Retinal pigment epithelial cell (primary cell): ENCODE data around the gene PDCL3.

ENCODE experiments used
- DNase-seq: peaks from one replicate; pipeline ENCODE4 v3.0.0-alpha.2; 2010; ENCODE audit warnings: low read depth
- H3K4me3 ChIP-seq: 2 replicates; pipeline ENCODE4 v1.5.1; 2011; ENCODE audit warnings: mild to moderate bottlenecking, low read length, control low read depth, moderate library complexity
- CTCF ChIP-seq: conservative IDR thresholded peaks from 2 replicates; pipeline ENCODE4 v1.5.1; 2011; ENCODE audit warnings: low read depth, low read length, control low read depth, inconsistent platforms

The PDCL3 gene

GRCh38 chr2:100596465-100596864 lies 33.7 kb downstream of the PDCL3 start:
- DNase-seq: no peak
- no peak overlapping the region for H3K4me3 ChIP-seq
- no peak for TF ChIP-seq CTCF

- no peak for DNase-seq
- no peak overlapping the region for H3K4me3 ChIP-seq
Measured at GRCh38 chr2:100599566-100599965, 36.8 kb downstream of the PDCL3 start.

GRCh38 chr2:100601661-100602060 lies 38.9 kb downstream of the PDCL3 start:
- no peak for TF ChIP-seq CTCF
- H3K4me3 ChIP-seq: no peak overlapping the region
- no peak for DNase-seq

More at GRCh38 chr2:100599566-100599965, 36.8 kb downstream of the PDCL3 start:
- TF ChIP-seq CTCF: no peak

- H3K4me3 ChIP-seq: no peak overlapping the region
- TF ChIP-seq CTCF: no peak
- no peak for DNase-seq
Measured at GRCh38 chr2:100603414-100603813, 40.6 kb downstream of the PDCL3 start.

- DNase-seq: no peak
- H3K4me3 ChIP-seq: no peak overlapping the region
- no peak for TF ChIP-seq CTCF
Measured at GRCh38 chr2:100603948-100604633, 41.3 kb downstream of the PDCL3 start.

GRCh38 chr2:100606332-100606725 lies 43.5 kb downstream of the PDCL3 start:
- TF ChIP-seq CTCF: no peak
- no peak overlapping the region for H3K4me3 ChIP-seq
- no peak for DNase-seq

- no peak for DNase-seq
Measured at GRCh38 chr2:100606726-100607343, 44.0 kb downstream of the PDCL3 start.

More at GRCh38 chr2:100606726-100607343, 44.0 kb downstream of the PDCL3 start:
- TF ChIP-seq CTCF: peak; percentile 84
- H3K4me3 ChIP-seq: no peak overlapping the region
